ENCODE measurements around the gene JCAD.
"Not testable (repeated sequence)": the region's sequence is repeated elsewhere in the genome, so short reads cannot be mapped to it uniquely, and the experiment has no call there.

JCAD gene, protein sequence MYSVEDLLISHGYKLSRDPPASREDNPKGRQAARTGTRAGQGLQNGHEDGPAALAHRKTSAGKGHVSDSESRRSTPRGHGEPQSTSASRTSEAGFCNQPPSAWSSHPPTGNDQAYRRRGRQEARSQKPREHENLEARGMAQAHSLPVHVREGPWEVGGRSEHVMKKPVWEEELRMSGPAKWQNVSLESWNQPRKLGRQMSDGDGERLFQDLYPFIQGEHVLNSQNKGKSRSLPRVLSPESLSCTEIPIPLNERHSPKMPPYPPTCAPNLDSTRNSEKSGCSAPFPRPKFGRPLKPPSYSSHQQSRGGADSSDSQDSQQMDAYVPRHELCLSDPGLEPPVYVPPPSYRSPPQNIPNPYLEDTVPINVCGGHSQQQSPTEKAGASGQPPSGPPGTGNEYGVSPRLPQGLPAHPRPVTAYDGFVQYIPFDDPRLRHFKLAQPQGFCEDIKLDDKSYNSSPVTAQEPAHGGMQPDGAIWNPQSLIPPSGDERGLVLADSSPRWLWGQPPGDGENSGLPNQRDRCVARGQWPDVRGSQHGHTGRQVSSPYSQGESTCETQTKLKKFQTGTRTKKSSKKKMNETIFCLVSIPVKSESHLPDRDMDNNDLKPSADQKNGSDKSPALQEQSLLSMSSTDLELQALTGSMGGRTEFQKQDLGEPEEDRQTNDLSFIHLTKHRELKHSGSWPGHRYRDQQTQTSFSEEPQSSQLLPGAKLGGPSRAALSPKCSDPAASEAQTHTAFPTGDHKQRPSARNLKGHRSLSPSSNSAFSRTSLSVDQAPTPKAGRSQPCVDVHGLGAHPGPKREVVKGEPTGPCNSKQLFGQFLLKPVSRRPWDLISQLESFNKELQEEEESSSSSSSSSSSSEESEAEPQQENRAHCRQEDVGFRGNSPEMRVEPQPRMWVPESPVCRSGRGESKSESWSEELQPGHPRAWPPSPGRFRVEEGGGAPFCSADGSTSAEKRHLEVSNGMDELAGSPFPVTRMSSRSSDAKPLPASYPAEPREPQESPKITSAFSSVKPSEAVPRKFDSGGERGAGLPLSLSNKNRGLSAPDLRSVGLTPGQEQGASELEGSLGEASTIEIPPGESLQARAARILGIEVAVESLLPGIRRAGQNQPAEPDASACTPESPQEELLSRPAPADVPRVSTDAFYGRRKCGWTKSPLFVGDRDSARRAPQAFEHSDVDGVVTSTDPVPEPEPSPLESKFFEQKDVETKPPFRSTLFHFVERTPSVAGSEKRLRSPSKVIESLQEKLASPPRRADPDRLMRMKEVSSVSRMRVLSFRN (N-terminal part only)

DNA sequence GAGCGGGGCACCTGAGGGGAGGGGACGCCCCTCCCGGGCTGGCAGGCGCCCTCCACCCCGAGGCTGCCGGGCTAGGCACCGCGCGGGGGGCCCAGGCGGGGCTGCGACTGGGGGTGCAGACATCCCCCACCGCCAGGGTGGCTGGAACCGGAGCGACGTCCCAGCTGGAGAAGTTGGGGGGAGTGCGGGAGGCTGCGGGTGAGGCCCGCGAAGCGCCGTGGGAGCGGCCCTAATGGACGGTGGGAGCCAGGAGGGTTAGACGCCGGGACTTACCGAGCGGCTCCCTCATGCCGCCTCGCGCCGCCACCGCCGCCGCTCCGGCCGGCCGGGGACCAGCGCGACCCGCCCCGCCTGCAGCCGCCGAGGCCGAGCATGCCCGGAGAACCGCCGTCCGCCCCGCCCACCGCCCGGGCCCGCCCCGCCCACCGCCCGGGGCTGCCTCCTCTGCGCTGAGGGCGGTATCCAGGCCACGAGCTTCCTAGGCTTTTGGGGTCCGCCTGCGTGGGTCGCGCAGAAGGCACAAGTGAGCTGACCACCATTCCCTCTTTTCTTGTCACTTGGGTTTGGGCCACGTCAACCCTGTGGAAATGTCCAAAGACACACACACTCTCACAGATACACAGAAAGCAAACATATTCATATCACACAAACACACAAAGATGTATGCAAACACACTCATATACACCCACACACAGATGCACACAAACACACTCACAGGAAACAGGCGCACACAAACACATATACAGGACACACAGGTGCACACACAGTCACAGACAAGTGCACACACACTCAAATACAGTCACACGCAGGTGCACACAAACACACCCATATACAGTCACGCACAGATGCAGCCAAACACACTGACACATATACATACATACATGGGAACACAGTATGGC is at the start of gene JCAD:
TSS of gene JCAD (minus strand) at position 378 of the 899 bp plus-strand sequence. CDS start 11,774 bp downstream, outside the sequence.
- DNase-seq (ENCODE audit: low read depth in 1 of 2, low spot score in 1 of 2), result peak; percentile 11 to 17

DNA sequence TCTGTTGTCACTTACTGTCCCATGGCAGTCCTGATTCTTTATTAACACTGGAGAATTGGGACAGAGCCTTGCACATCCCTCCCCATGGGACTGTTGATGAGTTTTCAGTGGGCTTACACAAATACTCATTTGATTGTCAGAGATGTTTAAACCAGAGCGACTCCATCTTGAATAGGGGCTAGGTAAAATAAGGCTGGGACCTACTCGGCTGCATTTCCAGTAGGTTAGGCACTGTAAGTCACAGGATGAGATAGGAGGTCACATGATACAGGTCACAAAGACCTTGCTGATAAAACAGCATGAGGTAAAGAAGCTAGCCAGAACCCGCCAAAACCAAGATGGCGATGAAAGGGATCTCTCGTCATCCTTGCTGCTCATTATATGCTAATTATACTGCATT is 47.6 kb upstream of the JCAD start:
- DNase-seq (ENCODE audit: low read depth in 1 of 2, low spot score in 1 of 2), result no peak

DNA sequence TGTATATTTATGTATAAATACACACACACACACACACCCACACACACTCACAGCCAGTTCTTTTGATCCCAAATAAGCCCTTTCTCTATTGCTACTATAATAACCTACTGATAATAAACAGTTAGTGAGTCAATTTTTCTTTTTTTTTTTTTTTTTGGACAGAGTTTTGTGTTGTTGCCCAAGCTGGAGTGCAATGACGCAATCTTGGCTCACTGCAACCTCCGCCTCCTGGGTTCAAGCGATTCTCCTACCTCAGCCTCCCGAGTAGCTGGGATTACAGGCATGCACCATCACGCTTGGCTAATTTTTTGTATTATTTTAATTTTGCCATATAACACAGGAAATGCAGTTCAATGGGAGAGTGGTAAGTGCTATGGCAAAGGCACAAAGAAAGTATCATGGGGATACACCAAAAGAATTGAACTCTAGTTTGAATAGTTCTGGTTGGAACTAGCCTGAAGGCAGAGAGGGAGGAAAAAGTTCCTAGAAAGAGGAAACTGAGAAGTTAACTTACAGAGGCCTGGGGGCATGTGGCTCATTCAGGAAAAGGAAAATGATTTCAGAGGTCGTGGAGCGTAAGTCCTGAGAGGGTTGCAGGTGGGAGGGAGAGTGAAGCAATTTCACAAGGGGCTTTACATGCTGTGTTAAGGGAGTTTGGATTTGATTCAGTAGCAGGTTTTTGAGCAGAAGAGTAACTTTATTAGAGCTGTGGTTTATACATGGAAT is 44.4 kb upstream of the JCAD start:
- DNase-seq (ENCODE audit: low read depth in 1 of 2, low spot score in 1 of 2), result no peak

DNA sequence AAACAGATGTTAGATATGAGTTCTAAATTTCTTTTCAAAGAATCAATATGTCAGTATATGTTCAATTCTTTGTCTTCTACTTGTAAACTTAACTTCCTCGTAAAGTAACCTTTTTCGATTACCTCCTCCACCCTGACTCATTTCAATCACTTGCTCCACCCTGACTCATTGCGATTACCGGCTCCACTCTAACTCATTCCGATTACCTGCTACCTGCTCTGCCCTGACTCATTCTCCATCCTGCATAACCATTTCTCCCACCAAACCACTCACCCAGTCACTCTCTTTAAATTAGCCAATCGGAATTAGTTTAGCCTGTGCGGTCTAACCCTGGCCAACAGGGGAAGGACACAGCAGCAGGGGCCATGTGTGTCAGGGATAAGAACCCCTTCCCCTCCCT is 40.3 kb upstream of the JCAD start:
- DNase-seq (ENCODE audit: low read depth in 1 of 2, low spot score in 1 of 2), result not testable (repeated sequence)

DNA sequence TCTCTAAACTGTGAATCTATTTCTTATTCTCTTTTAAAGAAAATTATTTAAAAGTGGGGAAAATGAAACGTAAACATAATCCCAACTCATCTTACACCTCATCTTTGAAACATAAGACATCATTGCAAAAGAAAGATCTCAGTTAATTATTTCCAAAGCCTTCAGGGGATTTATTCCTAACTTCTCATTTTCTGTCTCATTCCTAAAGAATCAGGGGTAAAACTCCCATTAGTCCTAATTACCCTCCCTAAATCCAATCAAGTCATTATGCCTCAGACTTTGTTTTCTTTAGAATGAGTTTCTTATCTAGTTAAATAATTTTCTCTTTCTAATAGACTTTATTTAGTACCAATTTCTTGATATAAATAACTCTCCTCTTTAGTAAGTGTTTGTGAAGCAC is 39.7 kb upstream of the JCAD start:
- no peak for DNase-seq (ENCODE audit: low read depth in 1 of 2, low spot score in 1 of 2)

DNA sequence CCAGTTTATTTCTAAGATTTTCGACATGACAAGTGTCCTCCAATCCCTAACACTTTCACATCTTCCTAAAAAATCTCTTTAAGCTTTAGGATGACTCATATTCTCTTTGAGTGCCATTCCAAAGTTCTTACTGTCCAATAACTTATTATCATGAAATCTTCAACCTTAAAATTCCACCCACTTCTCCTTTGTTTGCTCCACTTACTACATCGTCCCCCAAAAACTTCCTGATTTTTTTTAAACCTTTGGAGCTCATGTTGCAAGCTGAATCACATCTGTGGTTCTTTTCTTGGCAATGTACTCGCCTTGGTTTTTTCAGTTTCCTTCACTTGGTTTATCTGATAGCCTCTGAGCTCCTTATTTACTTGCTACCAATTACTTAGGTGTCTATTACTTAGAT is 39.2 kb upstream of the JCAD start:
- DNase-seq (ENCODE audit: low read depth in 1 of 2, low spot score in 1 of 2), result no peak

DNA sequence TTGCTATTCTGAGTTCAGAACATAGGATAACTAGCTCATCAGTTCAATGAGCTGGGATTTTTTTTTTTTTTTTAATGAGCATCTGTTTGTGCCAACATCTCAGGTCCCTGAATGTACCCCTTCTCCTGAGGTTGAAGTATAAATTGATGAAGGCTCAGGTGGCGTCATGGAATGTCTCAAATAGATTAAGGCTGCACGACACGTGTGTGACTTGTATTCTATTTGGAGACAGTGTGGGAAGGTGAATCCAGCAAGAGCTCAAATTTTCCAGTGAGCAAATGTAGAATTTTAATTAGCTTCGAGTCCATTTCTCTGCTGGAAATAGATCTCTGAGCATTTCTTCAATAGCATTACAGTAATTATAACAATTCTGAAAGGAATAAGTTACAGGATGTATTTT is 37.2 kb upstream of the JCAD start:
- DNase-seq (ENCODE audit: low read depth in 1 of 2, low spot score in 1 of 2), result no peak

DNA sequence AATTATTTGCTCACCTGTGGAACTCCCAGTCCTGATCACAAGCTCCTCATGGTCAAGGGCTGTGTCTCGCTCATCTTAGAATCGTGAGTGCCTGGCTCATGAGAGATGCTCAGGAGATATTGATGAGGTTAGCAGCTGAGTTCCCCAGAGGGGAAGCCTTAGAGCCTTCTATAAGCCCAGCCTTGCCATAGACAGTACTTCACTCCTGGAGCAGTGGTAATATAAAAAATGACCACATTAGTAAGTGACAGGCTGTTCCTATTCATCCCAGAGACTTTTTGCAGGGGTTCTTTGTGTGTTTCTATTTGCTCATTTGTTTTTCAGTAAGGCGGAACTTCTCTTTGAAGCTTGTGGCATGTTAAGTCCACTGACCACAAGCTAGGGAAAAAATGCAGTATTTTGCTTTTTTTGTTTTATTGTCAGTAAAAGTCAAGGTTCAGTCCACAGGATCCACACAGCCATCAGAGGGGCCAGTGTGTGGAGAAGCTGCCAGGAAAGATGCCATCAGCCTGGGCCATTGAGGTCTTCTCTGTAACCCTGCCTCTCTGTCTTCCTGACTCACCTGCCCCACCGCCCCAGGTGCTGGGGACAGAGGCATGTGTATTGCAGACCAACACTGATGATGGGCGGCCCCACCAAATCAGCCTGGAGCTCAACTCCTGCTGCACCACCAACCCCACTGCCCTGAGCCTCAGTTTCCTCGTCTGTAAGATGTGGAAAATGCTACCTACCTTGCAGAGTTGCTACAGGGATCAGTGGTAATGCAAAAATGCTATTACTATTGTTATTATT is 36.4 kb upstream of the JCAD start:
- DNase-seq (ENCODE audit: low read depth in 1 of 2, low spot score in 1 of 2), result no peak

DNA sequence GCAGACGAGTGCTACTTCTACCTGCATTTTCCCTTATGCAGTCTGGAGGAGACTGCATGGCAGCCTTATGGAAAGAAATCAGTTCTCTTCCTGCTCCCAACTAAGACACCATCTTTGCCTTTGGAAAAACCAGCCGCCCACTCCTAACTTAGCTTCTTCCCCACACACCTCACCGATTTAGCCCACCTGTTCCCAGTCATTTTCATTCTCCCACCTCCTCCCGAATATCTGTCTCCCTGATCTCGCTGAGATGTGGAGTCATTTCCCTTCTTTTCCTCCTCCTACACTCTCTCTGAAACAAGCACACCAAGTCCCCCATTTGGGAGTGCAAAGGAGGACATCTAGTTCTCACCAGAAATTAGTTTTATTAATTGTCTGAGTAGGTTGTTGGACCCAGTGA is 35.2 kb upstream of the JCAD start:
- DNase-seq (ENCODE audit: low read depth in 1 of 2, low spot score in 1 of 2), result no peak

DNA sequence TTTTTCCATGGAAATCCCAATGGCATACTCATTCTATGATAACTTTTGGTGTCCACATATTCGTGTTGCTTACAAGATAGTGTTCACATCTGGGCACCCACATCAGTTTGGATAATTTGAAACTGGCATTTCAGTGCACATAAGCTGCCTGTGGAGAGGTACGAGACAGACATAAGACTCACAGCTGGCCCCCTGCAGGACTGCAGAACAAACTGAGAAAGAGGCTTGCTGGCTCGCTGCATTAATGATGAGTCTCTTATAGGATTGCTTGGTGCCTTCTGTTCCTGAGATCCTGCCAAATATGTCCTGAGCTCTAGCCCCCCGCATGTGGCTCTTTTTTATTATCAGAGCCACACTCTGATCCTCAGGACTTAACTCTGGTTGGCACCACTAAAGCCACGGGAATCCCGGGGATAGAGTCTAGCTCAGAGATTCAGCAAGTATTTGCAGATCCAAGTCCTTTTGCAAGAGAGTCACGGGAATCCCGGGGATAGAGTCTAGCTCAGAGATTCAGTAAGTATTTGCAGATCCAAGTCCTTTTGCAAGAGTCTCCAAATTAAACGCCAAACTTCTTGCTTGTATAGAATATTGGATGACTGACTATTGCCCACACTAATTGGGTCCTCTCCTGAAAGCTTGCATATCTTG is 34.0 kb upstream of the JCAD start:
- DNase-seq (ENCODE audit: low read depth in 1 of 2, low spot score in 1 of 2), result no peak

DNA sequence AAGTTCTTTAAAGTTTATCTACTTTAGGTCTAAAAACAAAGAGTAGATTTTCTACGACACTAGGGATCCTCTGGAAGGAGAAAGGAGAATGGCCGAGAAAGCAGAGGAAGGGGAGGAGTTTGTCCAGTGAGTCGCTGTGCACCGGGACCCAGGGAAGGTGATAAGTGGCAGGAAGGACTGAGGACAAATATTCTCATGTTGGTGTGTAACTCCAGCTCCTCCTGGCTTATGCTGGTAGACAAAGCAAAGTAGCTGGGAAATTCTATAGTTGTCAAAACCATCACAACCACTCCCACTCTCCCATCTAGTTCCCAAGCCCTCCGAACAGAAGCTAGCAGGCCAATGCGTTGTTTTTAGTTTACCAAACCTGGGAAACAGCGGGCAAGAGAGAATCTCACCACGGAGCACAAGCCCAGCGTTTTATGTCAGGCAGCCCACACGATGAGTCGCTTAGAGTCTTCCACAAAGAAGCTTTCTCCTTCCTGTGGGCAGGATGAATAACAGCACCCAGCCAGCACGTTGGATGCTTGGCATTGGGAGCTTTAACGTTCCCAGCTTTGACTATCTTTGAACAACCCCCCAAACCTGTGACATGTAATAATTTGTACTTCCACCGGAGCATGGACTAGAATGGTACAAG is 32.9 kb upstream of the JCAD start:
- no peak for DNase-seq (ENCODE audit: low read depth in 1 of 2, low spot score in 1 of 2)

DNA sequence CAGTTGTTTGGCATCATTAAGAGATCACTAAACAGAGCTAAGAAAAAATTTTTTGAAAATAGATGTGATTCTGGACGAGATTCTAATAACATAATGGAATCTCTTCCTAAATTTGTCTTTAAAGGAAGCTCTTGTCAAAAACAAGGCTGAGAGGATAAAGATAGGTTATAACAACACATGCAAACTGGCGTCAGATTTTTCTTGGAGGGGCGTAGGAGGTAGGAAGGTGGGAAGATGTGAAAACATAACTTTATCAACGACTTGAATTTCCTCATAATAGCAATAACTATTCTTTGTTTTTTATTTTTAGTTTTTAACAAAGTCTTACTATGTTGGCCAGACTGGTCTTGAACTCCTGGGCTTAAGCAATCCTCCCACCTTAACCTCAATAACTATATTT is 31.8 kb upstream of the JCAD start:
- no peak for DNase-seq (ENCODE audit: low read depth in 1 of 2, low spot score in 1 of 2)

DNA sequence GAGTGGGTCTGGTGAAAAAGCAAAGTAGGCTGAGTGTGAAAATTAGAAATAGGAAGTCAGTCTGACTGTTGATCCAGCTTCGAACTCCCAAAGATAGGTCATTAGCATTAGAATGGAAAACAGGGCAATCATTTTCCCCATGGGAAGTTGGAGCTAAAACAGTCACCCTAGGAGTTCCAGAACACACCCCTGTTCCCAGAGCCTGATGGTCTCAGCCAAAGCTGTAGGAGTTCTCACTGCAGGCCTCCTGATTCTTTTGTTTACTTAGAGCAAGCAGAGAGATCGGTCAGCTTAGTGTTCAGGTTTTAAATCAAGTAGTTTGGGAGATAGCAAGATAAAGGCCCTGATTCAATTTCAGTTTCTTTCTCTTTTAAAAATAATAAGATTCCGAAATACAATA is 28.8 kb upstream of the JCAD start:
- DNase-seq (ENCODE audit: low read depth in 1 of 2, low spot score in 1 of 2), result no peak

DNA sequence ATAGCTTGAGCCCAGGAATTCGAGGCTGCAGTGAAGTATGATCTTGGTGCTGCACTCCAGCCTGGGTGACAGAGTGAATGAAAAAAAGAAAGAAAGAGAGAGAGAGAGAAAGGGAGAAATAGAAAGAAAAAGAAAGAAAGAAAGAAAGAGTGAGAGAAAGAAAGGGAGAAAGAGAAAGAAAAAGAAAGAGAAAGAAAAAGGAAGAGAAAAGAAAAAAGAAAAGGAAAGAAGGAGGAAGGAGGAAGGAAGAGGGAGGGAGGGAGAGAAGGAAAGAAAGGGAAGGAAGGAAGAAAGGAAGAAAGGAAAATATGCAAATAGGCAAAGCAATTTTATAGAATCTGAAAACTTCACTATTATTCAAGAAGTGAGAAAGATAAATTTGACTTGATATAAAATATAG is 24.5 kb upstream of the JCAD start:
- DNase-seq (ENCODE audit: low read depth in 1 of 2, low spot score in 1 of 2), result no peak

DNA sequence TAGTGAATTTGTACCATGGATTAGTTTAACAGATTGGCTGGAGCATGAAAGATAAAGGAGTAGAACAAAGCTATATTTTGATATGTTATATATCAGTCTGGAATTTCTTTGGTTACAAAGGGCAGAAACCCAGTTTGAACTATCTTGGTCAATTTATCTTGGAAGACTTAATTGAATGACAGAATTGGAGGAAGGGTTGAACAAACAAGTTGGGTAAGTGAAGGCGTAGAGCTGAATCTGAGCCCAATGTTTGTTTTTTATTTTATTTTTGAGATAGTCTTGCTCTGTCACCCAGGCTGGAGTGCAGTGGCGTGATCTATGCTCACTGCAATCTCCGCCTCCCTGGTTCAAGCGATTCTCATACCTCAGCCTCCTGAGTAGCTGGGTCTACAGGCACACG is 21.8 kb upstream of the JCAD start:
- DNase-seq (ENCODE audit: low read depth in 1 of 2, low spot score in 1 of 2), result no peak

DNA sequence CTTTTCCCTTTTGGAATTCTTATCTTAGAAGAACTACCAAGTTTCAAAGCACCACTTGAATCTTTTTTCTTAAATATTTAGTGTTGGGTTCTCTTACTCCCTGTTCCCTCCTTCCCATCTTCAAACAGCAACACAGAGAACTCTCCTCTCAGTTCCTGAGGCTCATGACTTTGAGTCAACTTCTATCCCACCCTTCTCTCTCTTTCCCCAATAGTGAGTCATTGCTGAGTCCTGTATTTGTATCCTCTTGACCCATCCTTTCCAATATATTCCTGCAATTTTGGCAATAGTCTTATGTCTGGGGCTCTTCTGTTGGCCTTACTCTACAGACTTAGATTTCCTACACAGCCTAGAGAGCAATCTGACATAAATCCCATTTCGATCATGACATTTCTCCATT is 20.8 kb upstream of the JCAD start:
- no peak for DNase-seq (ENCODE audit: low read depth in 1 of 2, low spot score in 1 of 2)

DNA sequence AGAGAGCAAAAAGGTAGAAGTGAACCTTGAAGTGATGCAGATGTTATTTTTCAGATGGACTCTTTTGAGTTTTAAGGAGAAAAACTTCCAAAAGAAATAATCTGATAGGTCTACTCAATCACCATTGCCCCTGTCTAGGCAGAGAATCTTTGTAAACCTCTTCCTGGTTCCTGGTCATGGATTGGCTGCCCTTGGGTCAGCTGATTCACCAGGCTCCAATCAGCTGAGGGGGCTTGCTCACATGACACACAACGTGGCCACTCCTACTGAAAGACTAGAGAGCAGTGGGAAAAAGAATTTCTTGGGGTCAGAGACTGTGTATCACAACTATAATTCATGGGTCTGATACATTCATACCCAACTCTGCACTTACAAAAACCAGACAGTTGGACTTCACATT is 20.0 kb upstream of the JCAD start:
- no peak for DNase-seq (ENCODE audit: low read depth in 1 of 2, low spot score in 1 of 2)

DNA sequence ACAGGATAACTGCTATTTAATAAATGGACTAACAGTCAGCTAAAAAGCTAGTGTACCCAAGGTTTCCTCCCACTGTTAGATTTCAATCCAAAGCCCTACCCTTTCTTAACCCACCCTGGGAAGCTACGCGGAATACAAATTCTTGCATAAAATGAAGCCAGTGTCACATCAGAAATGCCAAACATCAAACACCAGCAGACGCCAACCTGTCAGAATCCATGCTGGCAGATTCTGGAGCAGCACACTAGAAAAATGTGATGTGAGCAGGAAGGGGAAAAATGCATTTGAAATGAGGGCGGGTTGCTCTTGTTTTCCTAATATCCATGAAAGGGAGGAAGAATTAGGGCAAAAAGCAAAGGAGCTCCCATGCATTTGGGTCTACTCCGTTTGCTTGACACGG is 16.1 kb upstream of the JCAD start:
- DNase-seq (ENCODE audit: low read depth in 1 of 2, low spot score in 1 of 2), result no peak
